WTC11 (cell line): ENCODE data around the gene STARD9.

Source experiments
- ATF1 ChIP-seq: sonication (generic); formaldehyde crosslinking; IDR thresholded peaks from 2 replicates; pipeline ENCODE4 v1.8.1; 2023; ENCODE audit warnings: mild to moderate bottlenecking, moderate library complexity, missing genetic modification reagents
- CREM ChIP-seq: sonication (generic); formaldehyde crosslinking; IDR thresholded peaks from 2 replicates; pipeline ENCODE4 v1.8.1; 2022; ENCODE audit warnings: mild to moderate bottlenecking, missing genetic modification reagents, moderate library complexity
- CTCF ChIP-seq: fragments of 200-600 bp; IDR thresholded peaks from 2 replicates; pipeline ENCODE4 v1.8.0; 2022; ENCODE audit warnings: antibody characterized with exemption
- GRHL2 ChIP-seq: fragments of 250-450 bp; sonication (Bioruptor Pico); IDR thresholded peaks from 2 replicates; pipeline ENCODE4 v1.8.0; 2022; ENCODE audit warnings: mild to moderate bottlenecking, moderate library complexity; ENCODE audit not compliant: insufficient replicate concordance, severe bottlenecking
- TEAD4 ChIP-seq: sonication (generic); formaldehyde crosslinking; IDR thresholded peaks from 2 replicates; pipeline ENCODE4 v1.8.0; 2022; ENCODE audit warnings: mild to moderate bottlenecking, missing genetic modification reagents

GRCh38 chr15:42549741-42550392 is 25.5 kb upstream of the STARD9 start:
- no peak for TF ChIP-seq TEAD4
- TF ChIP-seq GRHL2 (CRISPR knock-in tag) = no peak
- TF ChIP-seq CTCF = no peak
- TF ChIP-seq ATF1 (CRISPR knock-in tag) = no peak
- no peak for TF ChIP-seq CREM
